Esophagus squamous epithelium (tissue), 4 donors: Measurements from ENCODE around the gene GSE1.

Source experiments
- POLR2A ChIP-seq, 4 donors: fragments of 450-650 bp; IDR thresholded peaks; one replicate each; pipeline ENCODE4 v1.6.1; 2017; ENCODE audit warnings: antibody characterized with exemption in 4 of 4, mild to moderate bottlenecking in 4 of 4, moderate library complexity in 3 of 4
- TF ChIP-seq, protein P1 (sequence below), 6 experiments: fragments of 450-650 bp in 4 of 6; fragments of 200-600 bp in 2 of 6; sonication (generic) in 2 of 6; IDR thresholded peaks; one replicate each; pipeline ENCODE4 v1.5.1; 2016 to 2019; ENCODE audit warnings: antibody characterized with exemption in 6 of 6, mild to moderate bottlenecking in 4 of 6, moderate library complexity in 4 of 6

DNA sequence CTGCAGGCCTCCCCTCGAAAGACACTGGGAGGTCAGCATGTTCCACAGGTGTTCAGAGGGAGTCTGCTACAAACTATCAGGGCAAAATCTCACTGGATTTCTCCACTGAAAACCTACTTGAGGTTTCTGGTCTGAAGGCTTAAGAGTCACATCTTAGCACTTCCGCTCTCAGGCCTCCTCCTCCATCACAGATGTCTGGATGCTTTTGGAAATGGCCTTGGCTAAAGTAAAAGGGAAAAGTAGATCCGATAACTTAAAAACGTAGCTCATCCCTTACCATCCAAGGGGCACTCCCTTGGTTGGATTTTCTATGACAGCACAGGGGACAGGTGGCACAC lies 61.3 kb downstream of the GSE1 start:
- TF ChIP-seq, protein P1, sequence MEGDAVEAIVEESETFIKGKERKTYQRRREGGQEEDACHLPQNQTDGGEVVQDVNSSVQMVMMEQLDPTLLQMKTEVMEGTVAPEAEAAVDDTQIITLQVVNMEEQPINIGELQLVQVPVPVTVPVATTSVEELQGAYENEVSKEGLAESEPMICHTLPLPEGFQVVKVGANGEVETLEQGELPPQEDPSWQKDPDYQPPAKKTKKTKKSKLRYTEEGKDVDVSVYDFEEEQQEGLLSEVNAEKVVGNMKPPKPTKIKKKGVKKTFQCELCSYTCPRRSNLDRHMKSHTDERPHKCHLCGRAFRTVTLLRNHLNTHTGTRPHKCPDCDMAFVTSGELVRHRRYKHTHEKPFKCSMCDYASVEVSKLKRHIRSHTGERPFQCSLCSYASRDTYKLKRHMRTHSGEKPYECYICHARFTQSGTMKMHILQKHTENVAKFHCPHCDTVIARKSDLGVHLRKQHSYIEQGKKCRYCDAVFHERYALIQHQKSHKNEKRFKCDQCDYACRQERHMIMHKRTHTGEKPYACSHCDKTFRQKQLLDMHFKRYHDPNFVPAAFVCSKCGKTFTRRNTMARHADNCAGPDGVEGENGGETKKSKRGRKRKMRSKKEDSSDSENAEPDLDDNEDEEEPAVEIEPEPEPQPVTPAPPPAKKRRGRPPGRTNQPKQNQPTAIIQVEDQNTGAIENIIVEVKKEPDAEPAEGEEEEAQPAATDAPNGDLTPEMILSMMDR (IDR thresholded peaks at IDR 0.05), result no peak
- TF ChIP-seq POLR2A (IDR thresholded peaks at IDR 0.05), result no peak
